ENCODE measurements around the gene TOX2.

GRCh38 chr20:44014807-44015732 lies 100.4 kb downstream of the TOX2 start:
- TF ChIP-seq CTCF (conservative IDR thresholded peaks at IDR 0.05; ENCODE audit: low read depth, low read length) (no peak), EZH2phosphoT487 (IDR thresholded peaks at IDR 0.05; ENCODE audit: borderline replicate concordance, low read length) (no peak)

All from PC-3 (cell line).